ENCODE results near the gene ADCY9.
"Not testable (repeated sequence)": the region's sequence is repeated elsewhere in the genome, so short reads cannot be mapped to it uniquely, and the experiment has no call there.

The ADCY9 gene

DNA sequence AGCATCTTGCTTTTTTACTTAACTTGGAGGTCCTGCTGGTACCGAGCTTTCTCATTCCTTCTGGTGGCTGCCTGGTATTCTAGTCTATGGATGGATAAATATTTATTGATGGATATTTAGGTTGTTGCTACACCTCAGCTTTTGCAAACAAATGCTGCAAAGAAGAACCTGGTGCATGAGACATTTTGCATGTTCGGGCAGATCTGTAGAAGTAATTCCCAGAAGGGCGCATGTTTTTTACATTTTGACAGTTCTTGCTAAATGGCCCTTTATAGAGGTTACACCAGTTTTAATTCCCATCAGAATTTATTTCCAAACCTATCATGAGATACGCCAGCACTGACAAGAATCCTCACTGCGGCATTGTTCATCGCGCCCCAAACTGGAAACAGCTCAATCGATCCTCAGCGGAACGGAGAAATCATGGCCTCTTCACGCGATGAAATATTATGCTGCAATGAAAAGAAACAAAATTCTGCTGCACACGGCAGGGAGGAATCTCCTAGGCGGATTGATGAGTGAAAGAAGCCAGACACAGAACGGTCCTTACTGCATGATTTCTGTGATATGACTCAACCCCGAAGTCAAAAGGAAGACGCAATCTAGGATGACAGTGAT is 167.8 kb downstream of the ADCY9 start:
- DNase-seq = no peak

DNA sequence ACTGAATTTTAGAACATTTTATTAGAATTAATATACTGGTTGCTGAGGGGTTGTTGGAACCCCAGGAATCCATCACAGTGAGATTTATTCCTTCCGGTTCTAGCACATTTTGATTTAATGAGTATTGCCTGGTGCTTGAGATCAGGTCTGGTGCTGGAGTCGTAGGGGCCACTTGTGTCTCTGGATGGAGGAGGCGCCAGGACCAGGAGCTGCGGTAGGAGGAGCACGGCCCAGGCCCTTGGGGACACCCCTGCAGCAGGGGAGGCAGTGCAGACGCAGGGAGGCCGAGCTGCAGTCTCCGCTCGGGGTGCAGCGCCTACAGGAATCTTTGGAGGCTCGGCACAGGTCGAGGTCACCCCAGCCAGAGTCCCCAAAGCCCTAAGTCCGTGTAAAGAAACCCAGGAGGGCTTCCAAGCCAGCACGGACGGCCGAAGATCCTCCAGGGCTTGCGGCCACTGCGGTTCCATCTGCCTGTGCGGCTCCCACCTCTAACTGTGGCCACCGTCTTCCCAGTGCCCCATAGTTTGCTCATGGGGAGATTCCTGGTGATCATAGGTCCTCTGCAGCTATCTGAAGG is 169.6 kb downstream of the ADCY9 start:
- no peak for DNase-seq

DNA sequence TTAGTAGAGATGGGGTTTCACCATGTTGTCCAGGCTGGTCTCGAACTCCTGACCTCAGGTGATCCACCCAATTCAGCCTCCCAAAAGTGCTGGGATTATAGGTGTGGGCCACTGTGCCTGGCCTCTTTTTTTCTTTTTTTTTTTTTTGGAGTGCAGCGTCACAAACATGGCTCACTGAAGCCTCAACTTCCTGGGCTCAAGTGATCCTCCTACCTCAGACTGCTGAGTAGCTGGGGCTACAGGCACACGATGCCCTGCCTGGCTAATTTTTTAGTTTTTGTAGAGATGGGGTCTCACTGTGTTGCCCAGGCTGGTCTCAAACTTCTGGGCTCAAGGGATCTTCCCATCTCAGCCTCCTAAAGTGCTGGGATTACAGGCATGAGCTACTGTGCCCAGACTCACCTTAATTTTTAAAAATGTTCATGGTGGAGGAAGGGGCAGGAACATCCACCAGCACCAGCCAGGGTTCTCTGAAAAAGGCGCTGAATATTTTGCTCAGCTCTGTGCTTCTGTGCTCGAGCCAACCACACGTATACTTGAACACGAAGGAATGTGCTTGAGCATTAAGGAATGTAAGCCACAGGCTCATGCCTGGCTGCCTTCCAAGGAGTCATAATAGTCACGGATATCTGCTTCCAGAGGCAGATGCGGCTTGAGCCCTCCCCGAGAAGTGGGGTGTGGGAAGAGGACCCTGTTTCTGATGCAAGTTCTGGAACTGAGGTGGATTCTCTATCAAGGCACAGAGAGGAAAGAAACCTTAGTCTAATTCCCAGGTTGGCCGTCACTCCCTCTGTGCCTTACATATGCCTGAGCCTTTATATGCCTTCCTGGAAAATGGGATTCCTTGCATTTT is 170.3 kb downstream of the ADCY9 start:
- DNase-seq = no peak

DNA sequence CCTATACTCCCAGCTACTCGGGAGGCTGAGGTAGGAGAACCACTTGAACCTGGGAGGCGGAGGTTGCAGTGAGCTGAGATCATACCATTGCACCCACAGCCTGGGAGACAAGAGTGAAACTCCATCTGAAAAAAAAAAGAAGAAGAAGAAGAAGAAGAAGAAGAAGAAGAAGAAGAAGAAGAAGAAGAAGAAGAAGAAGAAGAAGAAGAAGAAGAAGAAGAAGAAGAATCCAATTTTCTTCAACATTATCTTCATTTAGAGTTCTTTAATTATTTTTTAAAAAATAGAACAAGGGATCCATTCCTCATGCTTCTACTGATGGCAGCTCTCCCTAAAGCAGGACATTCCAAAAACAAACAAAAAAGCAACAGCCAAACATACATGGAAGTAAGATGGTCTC is 171.8 kb downstream of the ADCY9 start:
- DNase-seq = not testable (repeated sequence)

DNA sequence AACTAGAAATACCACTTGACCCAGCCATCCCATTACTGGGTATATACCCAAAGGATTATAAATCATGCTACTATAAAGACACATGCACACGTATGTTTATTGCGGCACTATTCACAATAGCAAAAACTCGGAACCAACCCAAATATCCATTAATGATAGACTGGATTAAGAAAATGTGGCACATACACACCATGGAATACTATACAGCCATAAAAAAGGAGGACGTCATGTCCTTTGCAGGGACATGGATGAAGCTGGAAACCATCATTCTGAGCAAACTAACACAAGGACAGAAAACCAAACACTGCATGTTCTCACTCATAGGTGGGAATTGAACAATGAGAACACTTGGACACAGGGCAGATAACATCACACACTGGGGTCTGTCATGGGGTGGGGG is 174.1 kb downstream of the ADCY9 start:
- DNase-seq = not testable (repeated sequence)

DNA sequence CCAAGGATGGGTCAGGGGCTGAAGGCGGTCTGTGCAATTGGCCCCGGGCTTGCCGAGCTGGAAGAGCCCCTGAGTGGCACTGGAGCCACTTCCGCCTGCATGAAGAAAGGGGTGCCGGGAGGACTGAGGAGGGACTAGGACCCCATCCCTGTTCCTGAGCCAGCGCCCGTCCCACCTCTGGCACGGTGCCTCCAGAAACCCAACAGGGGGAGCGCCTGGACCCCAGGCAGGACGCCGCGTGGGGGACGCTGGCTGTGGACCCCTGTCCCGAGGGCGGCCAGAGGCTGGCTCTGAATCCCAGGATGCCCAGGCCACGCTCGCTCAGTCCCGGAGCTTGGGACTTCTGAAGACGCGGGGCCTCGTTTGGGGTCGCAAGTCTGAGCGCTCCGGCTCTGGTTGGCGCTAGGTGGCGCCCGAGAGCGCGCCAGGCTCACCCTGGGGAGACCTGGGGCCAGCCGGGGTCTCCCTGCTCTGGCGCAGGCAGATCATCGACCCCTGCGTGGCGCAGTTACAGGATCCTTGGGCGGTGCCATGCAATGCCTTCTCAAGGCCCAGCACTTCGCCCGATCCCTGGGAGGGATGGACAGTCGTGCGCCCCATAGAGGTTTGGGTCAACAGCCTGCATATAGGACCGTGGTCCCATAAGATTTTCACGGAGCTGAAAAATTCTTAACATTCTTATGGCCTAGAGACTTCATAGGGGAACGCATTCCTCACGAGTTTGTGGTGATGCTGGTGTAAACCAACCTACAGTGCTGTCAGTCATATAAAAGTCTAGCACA is 177.2 kb downstream of the ADCY9 start:
- DNase-seq = peak; percentile 50

DNA sequence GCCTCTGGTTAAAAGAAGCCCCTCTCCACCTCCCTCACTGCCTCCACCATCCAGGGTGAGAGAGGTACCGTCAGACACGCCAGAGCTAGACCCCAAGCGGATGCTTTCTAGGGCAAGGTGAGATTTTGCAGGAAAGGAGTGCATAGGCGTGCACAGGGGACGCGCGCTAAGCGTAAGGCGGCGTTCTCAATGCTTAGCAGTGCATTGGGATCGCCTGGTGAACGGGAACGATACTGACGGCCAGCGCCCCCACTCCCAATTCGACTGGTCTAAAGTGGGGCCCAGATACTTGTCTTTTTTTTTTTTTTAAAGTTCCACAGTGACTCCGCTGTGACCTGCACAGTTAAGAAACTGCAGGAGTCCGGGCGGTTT is 177.8 kb downstream of the ADCY9 start:
- DNase-seq = no peak

DNA sequence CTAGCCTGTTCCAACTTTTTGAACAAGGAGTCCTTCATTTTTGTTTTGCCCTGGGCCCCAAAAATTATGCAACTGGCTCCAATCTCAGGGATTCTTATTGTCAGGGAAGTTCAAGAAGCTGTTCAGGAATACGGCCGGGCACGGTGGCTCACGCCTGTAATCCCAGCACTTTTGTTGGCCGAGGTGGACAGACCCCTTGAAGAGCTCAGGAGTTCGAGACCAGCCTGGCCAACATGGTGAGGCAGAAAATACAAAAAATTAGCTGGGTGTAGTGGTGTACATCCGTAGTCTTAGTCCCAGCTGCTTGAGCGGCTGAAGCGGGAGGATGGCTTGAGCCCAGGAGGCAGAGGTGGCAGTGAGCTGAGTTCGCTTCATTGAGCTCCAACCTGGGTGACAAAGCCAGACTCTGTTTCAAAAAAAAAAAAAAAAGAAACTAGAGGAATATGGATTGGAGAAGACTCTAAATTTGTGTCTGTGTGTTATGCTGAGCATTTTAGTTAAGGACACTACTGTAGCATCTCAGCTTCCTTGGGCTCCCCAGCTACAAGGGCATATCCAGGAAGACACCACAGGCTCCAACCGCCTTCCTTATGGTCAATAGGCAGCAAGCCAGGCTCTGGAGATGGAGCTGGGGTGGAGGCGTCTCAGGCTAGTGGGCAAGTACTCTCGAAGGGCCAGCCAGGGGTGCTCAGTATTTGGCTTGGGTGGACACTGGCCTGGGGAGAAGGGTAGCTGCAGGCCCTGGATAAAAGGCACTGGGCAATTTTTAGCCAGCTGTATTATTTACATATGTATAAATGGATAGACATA is 179.0 kb downstream of the ADCY9 start:
- DNase-seq = no peak

DNA sequence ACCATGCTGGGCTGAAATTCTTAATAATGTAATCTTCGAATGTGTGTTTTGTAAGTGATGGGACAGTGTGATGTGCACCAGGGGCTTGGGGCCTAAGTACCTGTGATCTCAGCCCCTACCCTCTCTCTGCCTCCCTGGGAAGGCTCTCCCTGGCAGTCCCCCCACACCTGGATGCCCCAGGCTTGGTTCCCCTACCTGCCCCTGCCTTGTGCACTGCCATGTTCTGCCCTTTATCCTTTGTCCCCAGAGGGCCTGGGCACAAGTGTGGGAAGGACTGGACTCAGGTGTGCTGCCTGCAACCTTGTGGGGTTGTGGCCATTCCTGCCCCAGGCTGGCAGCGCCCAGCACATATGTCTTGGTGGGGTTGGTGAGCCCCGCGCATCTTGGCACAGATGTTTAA is 180.3 kb downstream of the ADCY9 start:
- DNase-seq = no peak

DNA sequence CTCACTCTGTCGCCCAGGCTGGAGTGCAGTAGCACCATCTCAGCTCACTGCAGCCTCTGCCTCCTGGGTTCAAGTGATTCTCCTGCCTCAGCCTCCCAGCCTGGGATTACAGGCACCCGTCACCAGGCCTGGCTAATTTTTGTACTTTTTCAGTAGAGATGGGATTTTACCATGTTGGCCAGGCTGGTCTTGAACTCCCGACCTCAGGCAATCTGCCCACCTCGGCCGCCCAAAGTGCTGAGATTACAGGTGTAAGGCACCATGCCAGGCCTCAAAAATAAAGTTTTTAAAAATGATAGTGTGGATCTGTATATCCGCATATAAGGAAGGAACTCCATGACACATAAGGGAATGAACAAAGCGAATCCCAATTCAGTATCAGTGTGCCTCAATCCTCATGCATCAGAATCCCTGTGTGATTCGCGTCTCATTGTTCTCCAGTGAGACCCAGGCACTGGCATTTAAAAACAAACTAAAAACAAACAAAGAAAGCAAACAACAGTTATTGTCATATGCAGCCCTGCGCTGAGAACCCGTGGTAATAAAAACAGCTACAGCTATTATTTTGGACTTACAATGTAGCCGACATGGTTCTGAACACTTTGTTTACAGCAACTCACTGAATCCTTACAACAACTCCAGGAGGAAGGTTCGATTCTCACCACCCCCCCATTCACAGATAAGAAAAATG is 181.6 kb downstream of the ADCY9 start:
- no peak for DNase-seq

DNA sequence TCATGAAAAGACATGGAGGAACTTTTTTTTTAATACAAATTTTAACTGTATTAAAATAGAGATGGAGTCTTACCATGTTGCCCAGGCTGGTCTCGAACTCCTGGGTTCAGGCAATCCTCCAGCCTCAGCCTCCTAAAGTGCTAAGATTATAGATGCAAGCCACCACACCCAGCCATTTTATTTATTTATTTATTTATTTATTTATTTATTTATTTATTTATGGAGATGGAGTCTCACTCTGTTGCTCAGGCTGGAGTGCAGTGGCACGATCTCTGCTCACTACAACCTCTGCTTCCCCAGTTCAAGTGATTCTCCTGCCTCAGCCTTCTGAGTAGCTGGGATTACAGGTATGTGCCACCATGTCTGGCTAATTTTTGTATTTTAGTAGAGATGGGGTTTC is 189.1 kb downstream of the ADCY9 start:
- not testable (repeated sequence) for DNase-seq

DNA sequence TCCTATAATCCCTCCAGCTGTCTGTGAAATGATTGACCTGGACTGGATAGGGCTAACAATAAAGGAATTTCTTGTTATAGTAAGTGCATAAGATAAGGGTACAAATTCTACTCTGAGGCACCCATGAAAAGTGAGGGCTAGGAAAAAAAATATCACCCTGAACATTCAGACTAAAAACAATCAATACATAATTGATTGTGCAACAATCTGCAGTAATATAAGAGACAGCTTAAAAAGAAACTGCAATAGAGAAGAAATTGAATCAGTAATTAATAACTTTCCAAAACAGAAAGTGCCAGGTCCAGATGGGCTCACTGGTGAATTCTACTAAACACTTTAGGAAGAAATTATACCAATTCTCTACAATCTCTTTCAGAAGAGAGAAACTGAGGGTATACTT is 191.5 kb downstream of the ADCY9 start:
- no peak for DNase-seq

DNA sequence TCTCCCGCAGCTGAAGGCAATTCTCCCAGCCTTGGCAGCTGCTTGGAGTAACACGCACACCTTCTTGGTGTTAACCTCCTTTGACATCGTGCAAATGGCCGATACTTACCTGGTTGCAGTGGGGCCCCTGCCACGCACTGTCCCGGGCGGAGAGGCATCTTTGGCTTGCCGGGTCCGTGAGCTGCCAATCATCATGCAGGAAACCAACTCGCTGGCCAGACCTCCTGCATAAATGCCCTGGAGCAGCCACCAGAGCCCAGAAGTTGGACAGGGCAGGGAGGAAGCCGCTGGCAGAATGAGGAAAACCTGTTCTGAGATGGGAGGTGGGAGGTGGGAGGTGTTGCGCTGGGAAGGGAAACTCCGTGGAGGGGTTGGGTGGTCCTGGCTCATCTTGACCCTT is 194.0 kb downstream of the ADCY9 start:
- DNase-seq = no peak

DNA sequence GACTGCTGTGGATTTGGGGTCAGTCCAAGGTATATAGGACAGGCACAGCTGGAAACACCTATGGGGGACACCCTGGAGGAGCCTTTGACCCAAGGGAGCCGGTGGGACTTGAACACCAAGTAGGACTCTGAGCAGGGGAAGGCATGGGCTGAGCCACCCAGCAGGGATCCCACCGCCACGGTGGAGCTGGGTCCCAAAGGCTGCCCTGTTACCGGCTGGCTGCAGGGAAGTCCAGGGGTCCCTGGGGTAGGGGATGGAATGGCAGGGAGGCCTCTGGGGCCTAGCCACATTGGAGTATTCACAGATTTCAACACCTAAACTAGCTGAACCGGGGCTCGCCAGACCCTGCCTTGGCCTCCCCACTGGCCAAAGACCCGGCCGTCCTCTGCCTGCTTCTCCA is 196.0 kb downstream of the ADCY9 start:
- no peak for DNase-seq

DNA sequence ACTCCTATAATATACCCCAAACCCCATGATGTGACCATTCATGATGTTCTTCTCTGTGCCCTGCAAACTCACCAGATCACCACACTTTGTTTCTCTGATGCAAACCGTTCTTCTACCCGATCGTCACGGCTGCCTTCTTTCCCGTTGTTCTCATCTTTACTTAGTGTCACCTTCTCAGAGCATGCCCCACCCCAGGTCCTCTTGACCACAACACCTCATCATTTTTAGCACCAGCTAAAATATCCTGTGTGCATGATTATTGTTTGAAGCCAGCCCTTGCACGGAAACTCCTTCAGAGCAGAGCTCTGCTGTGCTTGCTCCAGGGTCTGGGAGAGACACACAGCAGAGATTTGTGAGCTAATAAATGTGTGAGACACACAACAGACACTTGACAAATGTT is 196.8 kb downstream of the ADCY9 start:
- no peak for DNase-seq

DNA sequence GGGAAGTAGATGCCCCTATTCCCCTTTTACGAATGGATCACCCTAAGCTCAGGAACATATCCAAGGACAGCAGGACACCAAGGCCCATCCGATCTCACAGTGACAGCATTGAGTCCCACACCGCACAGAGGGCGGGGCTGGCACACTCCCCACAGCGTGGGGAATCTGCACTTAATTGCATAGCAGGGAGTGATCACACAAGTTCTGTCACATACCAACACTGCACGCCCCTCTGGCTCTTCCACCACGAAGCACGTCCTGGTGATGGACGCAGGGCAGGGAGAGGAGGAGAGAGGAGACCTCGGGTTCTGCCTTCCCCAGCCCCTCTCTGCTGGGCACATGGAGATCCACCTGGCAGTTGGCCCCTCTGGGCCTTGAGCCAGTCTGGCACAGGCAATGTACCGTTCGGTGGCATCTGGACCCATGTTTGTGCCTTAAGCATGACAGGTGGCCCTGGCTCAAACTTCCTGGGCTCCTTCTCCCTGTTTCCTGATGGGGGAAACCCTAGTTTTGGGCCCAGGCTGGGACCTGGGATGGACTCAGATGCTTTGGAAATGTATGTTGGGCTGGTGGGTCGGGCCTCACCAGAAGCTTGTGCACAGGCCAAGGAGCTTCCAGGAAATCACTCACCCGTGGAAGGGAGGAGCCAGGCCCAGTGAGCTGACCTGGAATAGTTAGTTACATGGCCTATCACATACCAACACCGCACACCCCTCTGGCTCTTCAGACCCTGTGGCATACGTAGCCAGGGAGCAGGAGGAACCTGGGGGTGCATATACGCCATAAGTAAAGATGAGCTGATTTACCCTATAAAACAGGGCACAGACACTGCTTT is 200.6 kb downstream of the ADCY9 start:
- no peak for DNase-seq

DNA sequence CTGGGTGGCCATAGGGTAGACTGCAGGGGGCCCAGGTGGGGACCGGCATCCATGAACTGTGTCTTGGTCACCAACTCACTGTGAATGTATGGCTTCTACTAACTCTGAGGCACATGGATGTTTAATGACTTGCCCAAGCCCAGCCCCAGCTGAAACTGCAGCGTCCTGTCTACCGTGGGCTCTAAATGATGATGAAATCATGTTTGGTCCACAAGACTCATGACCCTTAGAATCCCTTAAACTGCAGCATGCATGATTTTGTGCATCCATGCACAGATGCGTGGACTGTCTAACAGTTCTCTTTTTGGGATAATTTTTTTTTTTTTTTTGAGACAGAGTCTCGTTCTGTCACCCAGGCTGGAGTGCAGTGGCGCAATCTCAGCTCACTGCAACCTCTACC is 203.3 kb downstream of the ADCY9 start:
- DNase-seq = no peak

Measured in activated T-cell treated with anti-CD3 and anti-CD28 coated beads for 4 hours (primary cell).